ENCODE measurements around the gene RFT1.
"Not testable (repeated sequence)": the region's sequence is repeated elsewhere in the genome, so short reads cannot be mapped to it uniquely, and the experiment has no call there.

The RFT1 gene

DNA sequence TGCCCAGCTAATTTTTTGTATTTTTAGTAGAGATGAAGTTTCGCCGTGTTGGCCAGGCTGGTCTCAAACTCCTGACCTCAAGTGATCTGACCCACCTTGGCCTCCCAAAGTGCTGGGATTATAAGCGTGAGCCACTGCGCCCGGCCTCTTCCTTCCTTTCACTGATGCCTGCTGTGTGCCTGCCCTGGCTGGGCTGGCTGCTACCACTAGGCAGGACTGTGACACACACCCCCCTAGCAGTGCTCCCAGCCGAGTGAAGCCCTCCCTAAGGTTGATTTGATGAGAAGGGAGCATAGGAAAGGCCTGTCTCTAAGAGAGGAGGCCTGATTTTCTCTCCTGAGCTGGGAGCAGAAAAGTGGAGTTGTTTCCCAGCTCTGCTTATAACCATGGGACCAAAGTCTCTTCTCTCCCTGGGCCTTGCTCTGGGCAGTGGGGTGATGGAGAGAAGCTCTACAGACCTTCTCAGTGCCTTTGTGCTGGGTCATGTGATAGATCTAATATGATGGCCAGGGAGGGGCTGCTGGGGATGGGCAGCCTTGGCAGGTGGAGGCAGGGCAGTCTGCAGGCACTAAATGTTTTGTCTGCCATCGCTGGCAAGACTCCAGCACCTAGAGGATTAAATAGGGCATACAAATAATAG lies 64.3 kb downstream of the RFT1 start:
- no peak for DNase-seq

DNA sequence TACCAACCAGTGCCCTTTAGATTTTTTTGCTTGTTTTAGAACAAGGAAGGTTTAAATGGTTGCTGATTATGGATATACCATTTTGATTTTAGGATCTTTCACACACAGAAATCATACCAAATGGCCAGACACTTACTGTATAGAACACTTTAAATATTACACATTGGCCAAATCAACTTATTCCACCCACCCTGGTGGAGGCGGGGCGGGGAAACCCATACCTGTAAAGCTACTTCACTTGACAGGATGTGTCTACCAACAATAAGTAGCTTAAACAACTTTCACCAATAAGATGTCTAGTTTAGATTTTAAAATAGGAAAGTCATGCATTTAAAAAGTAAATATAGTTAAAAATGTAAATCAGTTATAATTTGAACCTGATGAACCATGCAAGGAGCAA lies 67.3 kb downstream of the RFT1 start:
- no peak for DNase-seq

DNA sequence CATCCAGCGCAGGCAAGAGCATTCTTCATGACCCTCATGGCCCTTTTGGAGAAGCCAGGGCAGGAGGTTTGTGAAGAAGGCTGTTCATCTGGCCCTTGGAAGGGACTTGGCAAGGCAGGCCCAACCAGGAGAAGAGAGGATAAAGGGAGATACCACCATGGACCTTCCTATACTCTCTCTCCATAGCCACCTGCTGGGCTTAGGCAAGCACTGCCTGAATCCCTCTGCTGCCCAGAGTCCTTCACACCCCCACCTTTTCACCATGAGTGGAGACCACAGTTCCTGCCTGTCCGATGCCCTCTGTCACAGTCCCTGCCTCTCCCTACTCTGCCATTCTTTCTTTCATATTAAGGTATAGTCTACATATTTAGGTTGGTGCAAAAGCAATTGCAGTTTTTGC lies 73.8 kb downstream of the RFT1 start:
- DNase-seq = peak; percentile 56

GRCh38 chr3:53054233-53054632 lies 76.0 kb downstream of the RFT1 start:
- DNase-seq = not testable (repeated sequence)

GRCh38 chr3:53051929-53052328 lies 78.3 kb downstream of the RFT1 start:
- no peak for DNase-seq

DNA sequence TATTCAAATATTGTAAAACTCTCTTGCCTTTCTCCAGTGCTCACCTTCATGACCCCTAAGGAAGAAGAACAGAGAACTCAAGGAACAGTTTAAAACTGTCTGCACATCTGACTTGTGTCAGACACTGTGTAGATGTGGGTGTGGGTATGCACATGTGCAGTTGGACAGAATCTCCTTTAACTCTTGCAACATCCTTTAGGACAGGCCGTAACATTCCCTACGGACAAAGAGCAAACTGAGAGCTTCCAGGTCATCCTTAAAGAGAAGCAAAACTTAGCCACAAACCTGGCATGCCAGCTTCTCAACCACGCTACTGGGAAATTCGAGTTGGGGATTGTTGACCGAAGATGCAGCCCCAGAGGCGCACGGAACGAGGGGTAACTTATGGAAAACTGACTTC lies 80.2 kb downstream of the RFT1 start:
- no peak for DNase-seq

- DNase-seq = peak; percentile 80
These were observed 83.8 kb downstream of the RFT1 start for GRCh38 chr3:53046171-53047170.

DNA sequence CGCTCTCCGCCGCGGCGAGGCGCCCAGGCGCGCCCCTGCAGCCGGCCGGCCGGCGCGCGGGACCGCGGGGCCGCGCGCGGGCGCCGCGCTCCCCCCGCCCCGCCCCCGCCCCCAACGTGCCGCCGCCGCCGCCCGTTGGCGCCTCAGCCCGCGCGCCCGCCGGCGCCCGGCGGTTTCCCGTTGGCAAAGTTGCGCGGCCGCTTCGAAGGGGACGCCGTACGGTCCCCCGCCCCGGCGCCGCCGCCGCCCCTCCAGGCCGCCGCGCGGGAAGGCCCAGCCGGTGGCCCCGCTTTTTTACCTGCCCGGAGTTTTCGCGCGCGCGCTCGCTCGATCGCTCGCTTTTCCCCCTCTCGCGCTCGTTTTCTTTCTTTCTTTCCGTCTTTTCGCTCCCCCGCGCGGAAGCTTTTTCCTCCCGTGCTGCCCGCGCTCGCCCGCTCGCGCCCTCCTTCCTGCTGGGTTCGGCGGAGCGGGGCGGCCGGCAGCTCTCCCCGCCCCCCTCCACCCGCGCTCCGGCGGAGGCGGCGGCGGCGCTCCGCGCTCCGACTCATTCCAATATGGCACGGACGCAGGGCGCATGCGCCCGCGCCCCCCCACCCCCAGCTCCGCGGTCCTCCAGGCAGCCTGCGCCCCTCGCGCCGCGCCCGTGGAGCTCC lies 84.6 kb downstream of the RFT1 start, which contains the start of gene SFMBT1:
Gene SFMBT1 (minus strand): TSS at position 556 of the 653 bp plus-strand sequence. CDS start 76,945 bp downstream, outside the sequence.
- peak; percentile 71 for DNase-seq

DNA sequence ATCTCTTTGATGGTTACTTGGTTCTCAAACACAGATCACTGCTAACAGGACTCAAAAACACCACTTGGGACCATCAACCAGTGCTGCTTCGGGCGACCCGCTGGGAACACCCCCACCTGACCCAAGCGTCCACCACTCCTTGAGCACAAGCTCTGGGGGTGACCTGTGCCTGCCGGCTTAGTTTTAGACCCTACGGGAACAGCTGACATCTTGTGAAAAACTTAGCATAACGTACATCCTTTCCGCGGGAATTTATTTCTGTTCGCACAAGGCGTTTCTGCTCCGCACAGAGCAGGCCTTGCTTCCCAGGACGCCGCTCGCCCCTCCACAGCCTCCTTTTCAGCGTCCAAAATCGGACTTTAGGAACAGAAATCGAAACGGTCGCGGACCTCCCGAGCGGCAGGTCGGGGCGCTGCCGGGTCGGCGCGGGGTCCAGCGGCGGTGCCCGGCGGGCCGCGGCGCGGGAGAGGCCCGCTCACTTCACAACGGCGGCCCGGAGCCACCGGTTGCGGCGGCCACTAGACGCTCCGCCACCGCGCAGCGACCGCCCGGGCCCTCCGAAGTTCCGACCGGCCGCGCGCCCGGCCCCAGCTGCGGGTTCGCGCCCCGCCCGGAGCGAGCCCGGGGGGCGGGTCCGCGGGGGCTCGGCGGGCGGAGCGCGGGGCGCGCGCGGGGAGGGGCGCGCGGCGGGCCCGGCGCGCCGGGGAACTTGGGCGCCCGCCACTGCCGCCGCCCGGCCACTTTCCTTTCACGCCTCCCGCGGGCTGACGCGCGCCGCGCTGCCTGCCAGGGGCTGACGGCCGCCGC lies 85.3 kb downstream of the RFT1 start:
- peak; percentile 67 for DNase-seq

GRCh38 chr3:53044371-53044710 lies 85.9 kb downstream of the RFT1 start:
- no peak for DNase-seq

- no peak for DNase-seq
These were observed 86.5 kb downstream of the RFT1 start for GRCh38 chr3:53043738-53044137.

DNA sequence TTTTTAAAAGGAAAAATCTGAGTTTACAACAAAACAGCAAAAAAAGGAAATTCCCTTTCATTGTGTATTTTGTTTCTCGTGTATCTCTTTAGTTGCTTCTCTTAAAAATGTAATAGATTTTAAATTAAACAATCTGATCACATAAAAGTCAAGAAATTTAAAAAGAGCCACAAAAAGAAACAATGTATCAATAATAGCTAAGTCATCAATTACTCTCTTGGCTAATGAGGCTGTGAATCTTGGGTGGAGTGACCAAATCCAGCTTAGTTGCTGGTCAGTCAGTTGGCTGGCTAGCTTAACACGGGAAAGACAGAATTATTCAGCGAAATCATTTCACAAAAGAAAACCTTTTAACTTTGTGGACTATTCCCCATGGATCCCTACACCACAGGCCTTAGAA lies 87.6 kb downstream of the RFT1 start:
- no peak for DNase-seq

- DNase-seq = no peak
These were observed 89.8 kb downstream of the RFT1 start for GRCh38 chr3:53040351-53040820.

- no peak for DNase-seq
These were observed 90.9 kb downstream of the RFT1 start for GRCh38 chr3:53039376-53039752.

- DNase-seq = no peak
These were observed 91.4 kb downstream of the RFT1 start for GRCh38 chr3:53038679-53039375.
